K562 (cell line): Measurements from ENCODE around the gene HEMGN. TPM values are rescaled to one million over a fixed set of nuclear protein-coding genes. Genes with fewer than 3 reads are reported as not detected.

Experiments
- BRD4 ChIP-seq: fragments of 200-600 bp; sonication (generic); IDR thresholded peaks from 2 replicates; pipeline ENCODE4 v1.6.1; 2017; ENCODE audit warnings: inconsistent platforms
- CBFA2T2 ChIP-seq: fragments of 450-650 bp; conservative IDR thresholded peaks from 2 replicates; pipeline ENCODE4 v1.6.1; 2017; ENCODE audit warnings: mild to moderate bottlenecking
- CHD2 ChIP-seq: IDR thresholded peaks from 2 replicates; pipeline ENCODE4 v1.6.1; 2011; ENCODE audit warnings: low read depth, low read length
- IFI16 ChIP-seq: fragments of 250-450 bp; sonication (Bioruptor Pico); IDR thresholded peaks from 2 replicates; pipeline ENCODE4 v2.1.2; 2022; ENCODE audit warnings: mild to moderate bottlenecking, inconsistent platforms
- MBD2 ChIP-seq: sonication (generic); IDR thresholded peaks from 2 replicates; pipeline ENCODE4 v1.6.1; 2016; ENCODE audit warnings: low read depth, borderline replicate concordance
- MYBL2 ChIP-seq, 2 experiments: fragments of 450-650 bp in 1 of 2; sonication (generic) in 1 of 2; formaldehyde crosslinking in 1 of 2; IDR thresholded peaks; 2 replicates each; pipeline versions ENCODE4 v1.6.1 to v1.8.1; 2017 to 2022; ENCODE audit warnings: borderline replicate concordance in 1 of 2, inconsistent platforms in 1 of 2, low read depth in 1 of 2, mild to moderate bottlenecking in 1 of 2, missing genetic modification reagents in 1 of 2, moderate library complexity in 1 of 2
- RBBP5 ChIP-seq: fragments of 200-600 bp; sonication (generic); IDR thresholded peaks from 2 replicates; pipeline ENCODE4 v1.6.1; 2012; ENCODE audit warnings: borderline replicate concordance, mild to moderate bottlenecking, low read length, control low read depth, inconsistent platforms; ENCODE audit not compliant: insufficient read depth, poor library complexity, severe bottlenecking
- XRCC5 ChIP-seq: fragments of 200-400 bp; formaldehyde crosslinking; IDR thresholded peaks from 2 replicates; pipeline ENCODE4 v1.6.1; 2017; ENCODE audit warnings: low read depth, mild to moderate bottlenecking, low read length
- polyA plus RNA-seq, 8 experiments: library from polyadenylated mRNA; depleted of rRNA in 4 of 8; stranded (reverse) in 5 of 8; unstranded in 3 of 8; fragments of >200 nt; fragmentation: Nextera tagmentation in 2 of 8; fragmentation: Illumina TruSeq in 1 of 8; extraction: Ambion mirVana in 2 of 8; extraction: Trizol in 1 of 8; gene quantifications; 2 replicates each; pipeline versions ENCODE4 v1.2.1 to v1.2.3, GENCODE V29; 2011 to 2014; ENCODE audit warnings: inconsistent platforms in 1 of 8, missing spikeins in 1 of 8
- total RNA-seq, 7 experiments: library from RNA; depleted of rRNA in 6 of 7; stranded (reverse); fragments of >200 nt in 6 of 7; fragmentation: Illumina TruSeq in 2 of 7; extraction: Trizol in 2 of 7; gene quantifications; 2 replicates each; pipeline versions ENCODE4 v1.2.1 to v1.2.3, GENCODE V29; 2011 to 2021; ENCODE audit warnings: low replicate concordance in 1 of 7
- TF ChIP-seq, protein P1 (sequence below), 3 experiments: fragments of 200-800 bp in 1 of 3; fragments of 250-450 bp in 1 of 3; fragments of 450-650 bp in 1 of 3; sonication (Bioruptor Pico) in 1 of 3; sonication (Bioruptor generic) in 1 of 3; formaldehyde crosslinking in 1 of 3; IDR thresholded peaks; 2 replicates each; pipeline versions ENCODE4 v1.6.1 to v1.8.0; 2016 to 2022; ENCODE audit warnings: mild to moderate bottlenecking in 2 of 3, missing genetic modification characterization in 2 of 3, missing compliant biosample characterization in 1 of 3, moderate library complexity in 1 of 3
- TF ChIP-seq, protein P2 (sequence below): fragments of 450-650 bp; IDR thresholded peaks from 2 replicates; pipeline ENCODE4 v1.6.1; 2017; ENCODE audit warnings: antibody characterized with exemption, mild to moderate bottlenecking
- TF ChIP-seq, protein P3 (sequence below), 3 experiments: fragments of 200-800 bp in 1 of 3; sonication (Bioruptor generic) in 1 of 3; sonication (generic) in 1 of 3; formaldehyde crosslinking in 1 of 3; IDR thresholded peaks; 2 replicates each; pipeline versions ENCODE4 v1.6.1 to v1.8.0; 2016 to 2022; ENCODE audit warnings: mild to moderate bottlenecking in 2 of 3, missing compliant biosample characterization in 2 of 3, missing genetic modification characterization in 2 of 3, missing genetic modification reagents in 1 of 3
- TF ChIP-seq, protein P4 (sequence below): fragments of 450-650 bp; IDR thresholded peaks from 2 replicates; pipeline ENCODE4 v1.6.1; 2016; ENCODE audit warnings: mild to moderate bottlenecking

The HEMGN gene
- total and polyA plus RNA-seq, 9 of the 15 experiments (the other 6 are each of a cell fraction or from before 2014, with no cell fraction given): 56.3 to 258 (median 137) TPM

DNA sequence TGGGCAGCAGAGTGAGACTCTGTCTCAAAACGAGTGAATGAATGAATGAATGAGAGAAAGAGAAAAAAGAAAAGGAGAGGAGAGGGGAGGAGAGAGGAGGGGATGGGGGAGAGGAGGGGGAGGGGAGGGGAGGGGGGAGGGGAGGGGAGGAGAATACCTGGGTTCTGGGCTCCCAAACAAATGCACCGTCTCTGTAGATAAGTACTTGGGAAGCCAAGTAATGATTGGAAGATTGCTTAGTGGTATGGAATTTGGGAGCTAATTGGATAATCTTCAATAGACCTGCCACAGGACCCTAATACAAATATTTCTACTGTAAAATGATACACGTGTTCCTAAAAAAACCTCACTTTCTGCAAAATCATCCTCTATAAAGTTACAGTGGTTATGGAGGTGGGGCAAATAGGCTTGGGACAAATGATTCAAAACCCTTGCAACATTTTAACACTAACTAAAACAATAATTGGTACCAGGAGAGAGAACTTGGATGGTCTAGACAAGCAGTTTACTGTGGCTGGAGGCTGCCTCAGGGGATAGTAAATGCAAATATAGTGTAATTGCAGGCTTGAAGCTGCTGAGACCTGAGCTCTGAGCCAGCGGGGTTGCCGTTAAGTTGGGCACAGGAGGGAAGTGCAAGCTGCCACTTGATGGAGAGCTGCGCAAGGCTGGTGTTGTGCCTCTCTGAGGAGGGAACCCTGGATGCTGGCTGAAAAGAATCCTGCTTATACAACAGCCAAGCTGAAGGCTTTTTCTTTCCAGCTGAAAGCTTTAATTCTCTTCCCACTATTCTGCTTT, 3.5 kb downstream of the HEMGN start (continued):
- TF ChIP-seq, protein P1, sequence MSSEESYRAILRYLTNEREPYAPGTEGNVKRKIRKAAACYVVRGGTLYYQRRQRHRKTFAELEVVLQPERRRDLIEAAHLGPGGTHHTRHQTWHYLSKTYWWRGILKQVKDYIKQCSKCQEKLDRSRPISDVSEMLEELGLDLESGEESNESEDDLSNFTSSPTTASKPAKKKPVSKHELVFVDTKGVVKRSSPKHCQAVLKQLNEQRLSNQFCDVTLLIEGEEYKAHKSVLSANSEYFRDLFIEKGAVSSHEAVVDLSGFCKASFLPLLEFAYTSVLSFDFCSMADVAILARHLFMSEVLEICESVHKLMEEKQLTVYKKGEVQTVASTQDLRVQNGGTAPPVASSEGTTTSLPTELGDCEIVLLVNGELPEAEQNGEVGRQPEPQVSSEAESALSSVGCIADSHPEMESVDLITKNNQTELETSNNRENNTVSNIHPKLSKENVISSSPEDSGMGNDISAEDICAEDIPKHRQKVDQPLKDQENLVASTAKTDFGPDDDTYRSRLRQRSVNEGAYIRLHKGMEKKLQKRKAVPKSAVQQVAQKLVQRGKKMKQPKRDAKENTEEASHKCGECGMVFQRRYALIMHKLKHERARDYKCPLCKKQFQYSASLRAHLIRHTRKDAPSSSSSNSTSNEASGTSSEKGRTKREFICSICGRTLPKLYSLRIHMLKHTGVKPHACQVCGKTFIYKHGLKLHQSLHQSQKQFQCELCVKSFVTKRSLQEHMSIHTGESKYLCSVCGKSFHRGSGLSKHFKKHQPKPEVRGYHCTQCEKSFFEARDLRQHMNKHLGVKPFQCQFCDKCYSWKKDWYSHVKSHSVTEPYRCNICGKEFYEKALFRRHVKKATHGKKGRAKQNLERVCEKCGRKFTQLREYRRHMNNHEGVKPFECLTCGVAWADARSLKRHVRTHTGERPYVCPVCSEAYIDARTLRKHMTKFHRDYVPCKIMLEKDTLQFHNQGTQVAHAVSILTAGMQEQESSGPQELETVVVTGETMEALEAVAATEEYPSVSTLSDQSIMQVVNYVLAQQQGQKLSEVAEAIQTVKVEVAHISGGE (CRISPR knock-in tag; IDR thresholded peaks at IDR 0.05): no peak
- TF ChIP-seq, protein P2, sequence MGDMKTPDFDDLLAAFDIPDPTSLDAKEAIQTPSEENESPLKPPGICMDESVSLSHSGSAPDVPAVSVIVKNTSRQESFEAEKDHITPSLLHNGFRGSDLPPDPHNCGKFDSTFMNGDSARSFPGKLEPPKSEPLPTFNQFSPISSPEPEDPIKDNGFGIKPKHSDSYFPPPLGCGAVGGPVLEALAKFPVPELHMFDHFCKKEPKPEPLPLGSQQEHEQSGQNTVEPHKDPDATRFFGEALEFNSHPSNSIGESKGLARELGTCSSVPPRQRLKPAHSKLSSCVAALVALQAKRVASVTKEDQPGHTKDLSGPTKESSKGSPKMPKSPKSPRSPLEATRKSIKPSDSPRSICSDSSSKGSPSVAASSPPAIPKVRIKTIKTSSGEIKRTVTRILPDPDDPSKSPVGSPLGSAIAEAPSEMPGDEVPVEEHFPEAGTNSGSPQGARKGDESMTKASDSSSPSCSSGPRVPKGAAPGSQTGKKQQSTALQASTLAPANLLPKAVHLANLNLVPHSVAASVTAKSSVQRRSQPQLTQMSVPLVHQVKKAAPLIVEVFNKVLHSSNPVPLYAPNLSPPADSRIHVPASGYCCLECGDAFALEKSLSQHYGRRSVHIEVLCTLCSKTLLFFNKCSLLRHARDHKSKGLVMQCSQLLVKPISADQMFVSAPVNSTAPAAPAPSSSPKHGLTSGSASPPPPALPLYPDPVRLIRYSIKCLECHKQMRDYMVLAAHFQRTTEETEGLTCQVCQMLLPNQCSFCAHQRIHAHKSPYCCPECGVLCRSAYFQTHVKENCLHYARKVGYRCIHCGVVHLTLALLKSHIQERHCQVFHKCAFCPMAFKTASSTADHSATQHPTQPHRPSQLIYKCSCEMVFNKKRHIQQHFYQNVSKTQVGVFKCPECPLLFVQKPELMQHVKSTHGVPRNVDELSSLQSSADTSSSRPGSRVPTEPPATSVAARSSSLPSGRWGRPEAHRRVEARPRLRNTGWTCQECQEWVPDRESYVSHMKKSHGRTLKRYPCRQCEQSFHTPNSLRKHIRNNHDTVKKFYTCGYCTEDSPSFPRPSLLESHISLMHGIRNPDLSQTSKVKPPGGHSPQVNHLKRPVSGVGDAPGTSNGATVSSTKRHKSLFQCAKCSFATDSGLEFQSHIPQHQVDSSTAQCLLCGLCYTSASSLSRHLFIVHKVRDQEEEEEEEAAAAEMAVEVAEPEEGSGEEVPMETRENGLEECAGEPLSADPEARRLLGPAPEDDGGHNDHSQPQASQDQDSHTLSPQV: 0 out of 2 replicates have a peak, but pooled peaks have one; percentile 6
- TF ChIP-seq, protein P3, sequence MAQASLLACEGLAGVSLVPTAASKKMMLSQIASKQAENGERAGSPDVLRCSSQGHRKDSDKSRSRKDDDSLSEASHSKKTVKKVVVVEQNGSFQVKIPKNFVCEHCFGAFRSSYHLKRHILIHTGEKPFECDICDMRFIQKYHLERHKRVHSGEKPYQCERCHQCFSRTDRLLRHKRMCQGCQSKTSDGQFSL (CRISPR knock-in tag; IDR thresholded peaks at IDR 0.05): no peak
- TF ChIP-seq, protein P3 (tag; IDR thresholded peaks at IDR 0.05): no peak
- TF ChIP-seq RBBP5: peak; percentile 40
- TF ChIP-seq MBD2: no peak
- TF ChIP-seq CHD2: no peak
- TF ChIP-seq, protein P4, sequence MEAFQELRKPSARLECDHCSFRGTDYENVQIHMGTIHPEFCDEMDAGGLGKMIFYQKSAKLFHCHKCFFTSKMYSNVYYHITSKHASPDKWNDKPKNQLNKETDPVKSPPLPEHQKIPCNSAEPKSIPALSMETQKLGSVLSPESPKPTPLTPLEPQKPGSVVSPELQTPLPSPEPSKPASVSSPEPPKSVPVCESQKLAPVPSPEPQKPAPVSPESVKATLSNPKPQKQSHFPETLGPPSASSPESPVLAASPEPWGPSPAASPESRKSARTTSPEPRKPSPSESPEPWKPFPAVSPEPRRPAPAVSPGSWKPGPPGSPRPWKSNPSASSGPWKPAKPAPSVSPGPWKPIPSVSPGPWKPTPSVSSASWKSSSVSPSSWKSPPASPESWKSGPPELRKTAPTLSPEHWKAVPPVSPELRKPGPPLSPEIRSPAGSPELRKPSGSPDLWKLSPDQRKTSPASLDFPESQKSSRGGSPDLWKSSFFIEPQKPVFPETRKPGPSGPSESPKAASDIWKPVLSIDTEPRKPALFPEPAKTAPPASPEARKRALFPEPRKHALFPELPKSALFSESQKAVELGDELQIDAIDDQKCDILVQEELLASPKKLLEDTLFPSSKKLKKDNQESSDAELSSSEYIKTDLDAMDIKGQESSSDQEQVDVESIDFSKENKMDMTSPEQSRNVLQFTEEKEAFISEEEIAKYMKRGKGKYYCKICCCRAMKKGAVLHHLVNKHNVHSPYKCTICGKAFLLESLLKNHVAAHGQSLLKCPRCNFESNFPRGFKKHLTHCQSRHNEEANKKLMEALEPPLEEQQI: no peak
- no peak for TF ChIP-seq XRCC5
- TF ChIP-seq BRD4: no peak
- no peak for TF ChIP-seq MYBL2 (IDR thresholded peaks at IDR 0.05; ENCODE audit: low read depth)
- no peak for TF ChIP-seq MYBL2 (CRISPR knock-in tag; IDR thresholded peaks at IDR 0.05; ENCODE audit: borderline replicate concordance)
- no peak for TF ChIP-seq CBFA2T2
- TF ChIP-seq IFI16 (CRISPR knock-in tag): no peak
